NCI-H2029 treated with DMSO at 0.1 percent for 48 hours (cell line): ENCODE results near the gene DEPDC1B.
A peak's percentile ranks its signal among the peaks of the same experiment; 100 is the strongest.
"Not testable (repeated sequence)": the region's sequence is repeated elsewhere in the genome, so short reads cannot be mapped to it uniquely, and the experiment has no call there.

ENCODE experiments used
- DNase-seq: peaks from one replicate; lab custom pipeline; 2025; lab: John Stamatoyannopoulos, UW

DEPDC1B gene

DNA sequence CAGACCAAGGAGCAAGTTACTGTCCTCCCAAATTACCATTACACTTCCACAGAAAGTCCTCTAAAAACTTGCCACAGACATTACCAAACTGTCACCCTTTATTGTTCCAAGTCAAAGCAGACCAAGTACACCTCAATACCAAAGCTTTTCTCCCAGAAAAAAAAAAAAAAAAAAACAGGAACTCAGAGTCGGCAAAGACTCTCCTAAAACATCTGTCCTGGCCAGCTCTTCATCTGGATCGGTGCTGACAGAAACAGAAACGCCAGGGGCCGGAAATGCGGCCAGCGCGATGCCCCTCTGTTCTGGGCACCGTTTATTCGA is 718 bp downstream of the DEPDC1B start:
- no peak for DNase-seq

DNA sequence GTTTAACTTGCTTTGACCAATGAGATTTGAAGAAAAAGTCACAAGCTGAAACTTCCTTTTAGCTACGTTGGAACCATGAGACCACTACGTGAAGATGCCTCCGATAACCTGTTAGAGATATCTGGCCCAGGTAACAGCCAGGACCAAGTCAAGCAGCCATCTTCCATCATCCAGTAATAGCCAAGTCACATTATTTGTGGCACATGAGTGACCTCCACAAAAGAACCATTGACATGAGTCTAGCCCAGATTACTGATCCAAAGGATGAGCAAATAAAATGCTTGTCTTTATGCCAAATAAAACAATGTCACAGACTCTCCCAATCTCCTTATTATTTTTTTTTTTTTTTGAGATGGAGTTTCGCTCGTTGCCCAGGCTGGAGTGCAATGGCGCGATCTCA is 1.6 kb downstream of the DEPDC1B start:
- peak; percentile 49 for DNase-seq

DNA sequence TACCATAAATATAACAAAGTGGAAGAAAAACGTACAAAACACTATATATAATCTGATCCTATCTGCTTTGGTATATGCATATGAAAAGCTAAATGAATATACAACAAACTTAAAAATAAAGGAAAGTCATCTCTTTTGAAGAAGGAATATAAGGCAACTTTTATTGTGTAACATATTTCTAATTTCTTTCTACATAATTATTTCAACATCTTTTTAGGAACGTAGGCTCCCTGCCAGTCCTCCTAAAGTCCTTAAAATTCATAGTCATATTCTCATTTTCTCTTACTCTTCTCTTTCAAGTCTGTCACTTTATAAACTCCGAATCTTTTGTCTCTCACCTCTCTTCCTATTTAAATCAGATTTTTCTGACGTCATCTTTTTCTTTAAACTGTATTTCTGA is 9.6 kb downstream of the DEPDC1B start:
- no peak for DNase-seq

DNA sequence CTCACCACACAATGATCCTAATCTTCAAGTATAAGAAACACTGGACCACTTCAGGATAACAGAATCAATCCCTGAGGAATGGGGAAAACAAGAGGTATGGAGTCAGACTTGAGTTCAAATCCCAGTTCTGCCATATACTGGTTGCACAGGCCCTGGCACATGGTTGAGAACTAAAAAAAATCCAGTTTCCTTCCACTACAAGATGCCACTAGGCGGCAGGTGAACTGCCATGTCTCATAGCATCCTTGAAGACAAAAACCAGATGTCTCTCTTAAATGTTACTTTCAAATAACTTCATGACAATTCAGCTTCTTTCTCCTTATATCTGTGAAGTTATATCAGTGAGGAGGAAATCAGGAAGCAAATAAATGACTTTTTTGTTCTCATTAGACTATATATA is 11.0 kb downstream of the DEPDC1B start:
- no peak for DNase-seq

DNA sequence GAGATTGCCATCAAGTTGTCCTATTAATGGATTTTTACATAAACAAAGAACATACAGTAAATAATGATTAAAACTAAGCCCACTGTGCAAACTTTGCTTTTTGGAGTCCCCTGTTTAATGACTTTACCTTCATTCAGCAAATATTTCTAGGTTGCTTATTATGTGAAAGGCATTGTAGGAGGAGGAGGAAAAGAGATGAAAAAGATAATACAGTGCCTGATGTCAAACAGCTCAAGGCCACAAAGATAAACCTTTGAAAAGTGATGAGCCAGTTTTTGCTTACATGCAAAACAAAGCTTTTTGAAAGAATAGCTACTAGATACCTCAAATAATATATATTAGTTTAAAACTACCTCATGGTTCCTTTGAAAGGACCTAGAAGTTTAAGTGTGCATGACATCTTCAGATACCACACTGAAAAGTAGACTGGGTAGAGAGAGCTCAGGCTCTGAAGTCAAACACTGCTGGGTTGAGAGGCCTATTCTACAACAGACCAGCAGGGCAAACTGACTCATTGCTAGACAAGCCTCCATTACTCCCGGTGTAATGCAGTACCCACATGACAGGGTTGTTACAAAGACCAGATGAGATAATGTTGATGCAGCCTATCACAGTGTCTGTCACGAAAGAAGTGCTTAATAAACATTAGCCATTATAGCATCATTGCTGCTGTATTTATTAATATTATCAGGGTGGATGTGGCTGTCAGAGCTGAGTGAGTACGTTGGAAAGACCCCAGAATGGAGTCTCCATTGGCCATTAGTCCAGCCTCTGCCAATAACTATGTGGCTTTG is 11.8 kb downstream of the DEPDC1B start:
- DNase-seq: no peak

DNA sequence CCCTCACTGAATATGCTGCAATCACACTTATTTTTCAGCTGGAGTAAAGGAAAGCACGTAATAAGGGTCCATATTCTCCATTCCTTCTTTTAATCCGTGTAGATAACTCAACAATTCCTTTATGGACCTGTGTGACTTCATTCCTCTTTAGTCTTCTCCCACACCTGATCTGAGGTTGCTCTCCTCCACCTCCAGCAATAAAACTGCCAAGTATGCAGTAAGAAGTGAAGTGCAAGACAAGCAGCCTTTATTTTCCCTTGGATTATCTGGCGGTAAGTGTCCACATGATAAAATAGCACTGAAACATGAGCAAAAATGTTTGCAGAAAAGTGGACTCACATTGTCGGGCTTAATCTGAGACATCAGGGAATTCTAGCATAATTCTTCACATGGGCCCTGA is 13.8 kb downstream of the DEPDC1B start:
- DNase-seq: no peak

DNA sequence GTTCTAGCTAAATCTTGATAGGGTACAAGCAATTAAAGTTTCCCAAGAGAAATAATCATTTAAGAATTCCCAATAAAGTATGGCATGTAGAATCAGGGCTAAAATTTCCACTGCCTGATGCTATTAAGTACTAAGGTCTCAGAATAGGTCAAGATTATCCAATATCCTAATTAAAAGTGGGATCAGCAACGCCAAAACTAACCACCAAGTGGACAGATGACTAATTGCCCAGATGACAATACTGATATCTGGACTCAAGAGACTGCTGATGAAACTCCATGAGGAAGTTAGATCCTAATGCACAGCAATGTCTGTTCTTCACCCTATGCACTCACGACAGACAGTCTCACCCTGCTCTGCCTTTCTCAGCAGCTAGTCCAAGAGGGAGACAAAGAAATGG is 14.3 kb downstream of the DEPDC1B start:
- DNase-seq: no peak

DNA sequence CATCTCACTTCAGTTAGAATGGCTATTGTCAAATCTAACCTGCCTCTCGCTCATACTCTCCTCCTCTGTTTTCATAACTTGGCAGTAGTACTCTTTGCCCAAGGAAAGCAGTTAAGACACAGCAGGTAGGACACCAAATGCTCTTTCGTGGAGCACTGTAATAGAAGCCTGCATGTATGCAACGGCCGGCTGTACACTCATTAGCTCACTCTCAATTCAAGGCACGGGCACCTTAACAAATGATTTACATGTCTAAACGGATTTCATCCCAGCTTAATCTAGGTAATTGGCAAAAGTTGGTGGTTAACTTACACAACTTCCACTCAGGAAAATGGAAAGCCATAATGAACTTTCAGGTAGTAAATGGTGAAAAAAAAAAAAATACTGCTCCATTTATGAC is 14.9 kb downstream of the DEPDC1B start:
- DNase-seq: no peak

DNA sequence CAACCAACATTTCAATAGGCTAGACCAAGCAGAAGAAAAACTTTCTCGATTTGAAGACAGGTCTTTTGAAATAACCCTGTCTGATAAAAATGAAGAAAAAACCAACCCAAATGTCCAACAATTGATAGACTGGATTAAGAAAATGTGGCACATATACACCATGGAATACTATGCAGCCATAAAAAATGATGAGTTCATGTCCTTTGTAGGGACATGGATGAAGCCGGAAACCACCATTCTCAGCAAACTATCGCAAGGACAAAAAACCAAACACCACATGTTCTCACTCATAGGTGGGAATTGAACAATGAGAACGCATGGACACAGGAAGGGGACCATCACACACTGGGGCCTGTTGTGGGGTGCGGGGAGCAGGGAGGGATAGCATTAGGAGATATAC is 18.0 kb downstream of the DEPDC1B start:
- DNase-seq: not testable (repeated sequence)

DNA sequence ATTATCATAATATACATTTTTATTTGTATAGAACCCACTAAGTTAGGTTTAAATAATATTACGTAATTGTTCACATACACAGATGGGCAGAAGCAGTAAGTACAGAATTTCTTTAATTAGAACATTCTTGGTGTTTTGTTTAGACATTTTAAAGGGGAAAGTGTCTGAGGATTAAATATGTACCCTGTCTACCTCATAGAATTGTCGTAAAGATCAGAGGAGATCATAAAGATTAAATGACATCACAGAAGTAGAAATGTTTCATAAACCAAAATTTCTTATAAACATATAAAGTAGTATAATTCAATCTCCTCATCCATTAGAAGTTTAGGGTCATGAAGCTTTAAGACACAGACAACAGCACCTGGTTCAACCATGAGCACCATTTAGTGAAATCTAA is 20.1 kb downstream of the DEPDC1B start:
- DNase-seq: no peak

DNA sequence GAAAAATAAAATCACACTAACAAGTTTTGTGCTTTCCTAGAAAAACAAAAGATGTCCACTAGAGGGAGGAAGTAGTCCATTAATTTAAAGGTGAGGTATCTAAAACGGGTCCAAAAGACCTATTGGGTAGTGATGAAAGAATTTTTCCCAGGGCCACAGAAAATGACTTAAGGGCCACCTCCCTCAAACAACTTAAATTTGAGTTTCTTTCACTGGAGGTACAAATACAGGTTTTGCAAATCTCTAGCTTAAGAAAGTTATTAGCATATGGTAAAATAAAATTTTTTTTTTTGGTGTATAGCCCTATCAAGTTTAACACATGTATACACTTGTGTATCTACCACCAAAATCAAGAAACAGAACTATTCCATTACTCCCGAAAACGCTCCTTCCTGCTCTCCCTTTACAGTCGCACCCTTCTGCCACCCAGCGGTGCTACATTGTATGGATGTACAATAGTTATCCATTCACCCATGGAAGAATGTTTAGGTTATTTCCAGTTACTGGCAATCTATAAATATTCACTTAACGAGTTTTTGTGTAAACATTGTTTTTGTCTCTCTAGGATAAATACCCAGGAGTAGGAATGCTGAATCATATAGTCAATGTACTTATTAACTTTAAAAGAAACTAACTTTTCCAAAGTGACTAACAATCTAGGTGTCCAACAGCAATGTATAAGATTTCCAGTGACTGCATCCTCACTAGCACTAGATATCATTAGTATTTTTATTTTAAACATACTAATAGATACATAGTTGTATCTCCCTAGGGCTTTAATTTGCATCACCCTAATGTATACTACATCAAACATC is 21.9 kb downstream of the DEPDC1B start:
- DNase-seq: peak; percentile 57

DNA sequence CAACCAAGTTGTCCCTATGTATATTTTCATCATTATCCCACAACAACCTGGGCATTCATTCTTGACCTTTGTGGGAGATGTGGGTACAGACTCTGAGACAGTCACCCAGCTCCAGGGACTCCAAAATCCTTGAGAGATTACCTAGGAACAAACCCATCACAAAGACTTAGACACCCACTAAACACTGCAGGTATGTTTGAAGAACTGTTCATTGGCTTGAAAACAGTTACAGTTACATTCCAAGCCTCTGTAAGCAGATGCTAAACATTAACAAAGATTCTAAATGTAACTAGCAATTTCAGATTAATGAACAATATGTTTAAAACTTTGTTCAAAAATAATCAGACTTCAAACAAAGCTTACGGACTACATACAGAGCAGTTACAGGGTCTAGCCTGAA is 24.7 kb downstream of the DEPDC1B start:
- DNase-seq: no peak

DNA sequence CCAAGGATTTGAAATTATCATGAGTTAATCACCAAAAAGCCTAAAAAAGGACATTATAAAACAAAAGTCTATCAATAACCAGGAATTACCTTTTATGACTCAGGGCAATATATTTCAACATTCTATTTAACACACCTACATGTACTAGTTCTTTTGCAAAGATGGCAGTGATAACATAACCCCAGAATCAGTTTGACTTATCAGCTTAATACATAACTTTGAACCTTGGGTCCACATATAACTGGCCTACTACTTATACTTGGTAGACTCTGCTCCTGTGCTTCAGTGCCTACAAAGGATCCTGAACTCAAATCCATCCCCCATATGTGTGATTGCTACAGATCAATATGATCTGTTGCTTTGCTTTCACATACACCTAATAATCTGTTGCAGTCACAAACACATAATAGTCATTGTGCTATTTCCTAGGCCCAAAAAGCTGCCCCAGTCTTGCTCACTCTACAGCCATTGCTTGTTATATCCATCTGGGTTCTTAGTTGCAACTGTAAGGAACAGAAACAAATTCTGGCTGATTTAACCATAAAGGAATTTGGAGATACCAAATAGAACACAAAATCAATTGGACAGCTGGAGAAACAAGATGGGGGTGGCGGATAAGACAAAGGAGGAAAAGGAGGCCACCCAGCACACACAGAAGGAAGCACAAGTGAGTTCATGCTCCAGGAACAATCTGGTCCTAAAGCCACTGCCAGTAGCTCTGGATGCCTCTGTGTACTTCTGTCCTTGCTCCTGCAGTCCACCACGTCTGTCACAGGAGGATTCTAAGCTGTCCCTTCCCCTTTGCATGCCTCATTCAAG is 25.5 kb downstream of the DEPDC1B start:
- DNase-seq: no peak

DNA sequence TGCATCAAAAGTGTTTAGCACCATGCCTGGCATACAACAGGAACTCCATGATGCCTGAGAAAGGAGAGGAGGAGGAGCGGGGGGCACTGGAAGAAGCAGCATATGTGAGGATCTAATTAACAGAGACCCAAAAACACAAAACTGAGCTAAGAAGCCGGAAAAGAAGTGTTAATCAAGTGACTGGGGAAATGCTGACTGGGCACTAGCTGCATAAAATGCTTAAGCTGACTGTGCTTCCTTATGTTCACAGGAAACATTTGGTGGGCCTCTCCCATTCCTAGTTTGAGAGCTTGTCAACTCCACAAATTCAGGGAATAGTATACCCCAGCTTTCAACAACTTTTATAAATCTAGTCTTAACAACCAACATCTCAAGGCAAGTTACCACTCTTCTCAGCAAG is 26.6 kb downstream of the DEPDC1B start:
- no peak for DNase-seq

DNA sequence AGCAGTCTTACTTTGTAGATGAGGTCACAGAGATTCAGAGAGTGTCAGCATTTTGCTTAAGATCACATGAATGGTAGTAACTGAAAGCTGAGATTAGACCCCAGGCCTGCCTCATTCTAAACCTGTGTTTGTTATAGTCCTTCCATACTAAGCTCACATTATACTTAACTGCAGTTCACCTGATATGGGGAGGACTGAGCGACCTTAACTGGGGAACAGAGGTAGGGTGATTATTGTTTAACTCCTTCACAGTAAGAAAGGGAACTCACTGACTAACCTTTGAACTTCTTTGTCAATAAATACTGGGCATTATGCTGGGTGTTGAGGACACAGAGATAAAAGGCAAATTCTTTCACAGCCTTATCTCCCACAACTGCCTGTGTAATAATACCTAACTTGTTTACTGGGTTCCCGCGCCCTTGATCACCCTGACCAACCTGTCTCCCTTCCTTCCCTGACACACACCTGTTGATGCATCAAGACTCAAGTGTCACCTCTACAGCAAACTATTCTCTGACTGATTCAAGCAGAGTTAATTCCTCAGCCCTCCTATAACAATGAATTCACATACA is 27.2 kb downstream of the DEPDC1B start:
- no peak for DNase-seq

DNA sequence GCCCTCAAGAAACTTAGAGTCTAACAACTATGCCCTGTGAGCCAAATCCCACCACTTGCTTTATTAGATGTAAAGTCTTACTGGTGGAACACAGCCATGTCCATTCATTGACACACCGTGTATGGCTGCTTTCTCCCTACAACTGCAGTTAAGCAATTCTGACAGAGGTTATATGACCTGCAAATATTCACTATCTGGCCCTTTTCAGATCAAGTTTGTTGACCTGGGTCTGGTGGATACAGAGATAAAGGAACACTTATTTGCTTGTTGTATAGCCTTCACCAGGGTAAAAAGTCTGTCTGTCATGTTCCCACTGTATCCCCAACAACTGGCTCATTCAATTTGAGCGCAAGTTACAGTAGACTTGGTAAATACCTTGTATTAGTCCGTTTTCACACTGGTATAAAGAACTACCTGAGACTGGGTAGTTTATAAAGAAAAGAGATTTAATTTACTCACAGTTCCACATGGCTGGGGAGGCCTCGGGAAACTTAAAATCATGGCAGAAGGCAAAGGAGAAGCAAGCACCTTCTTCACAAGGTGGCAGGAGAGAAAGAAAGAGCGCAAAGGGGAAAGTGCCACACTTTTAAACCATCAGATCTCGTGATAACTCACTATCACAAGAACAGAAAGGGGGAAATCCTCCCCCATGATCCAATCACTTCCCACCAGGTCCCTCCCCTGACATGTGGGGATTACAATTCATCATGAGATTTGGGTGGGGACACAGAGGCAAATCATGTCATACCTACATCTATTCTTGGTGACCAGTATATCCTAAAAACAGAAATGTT is 27.9 kb downstream of the DEPDC1B start:
- no peak for DNase-seq

DNA sequence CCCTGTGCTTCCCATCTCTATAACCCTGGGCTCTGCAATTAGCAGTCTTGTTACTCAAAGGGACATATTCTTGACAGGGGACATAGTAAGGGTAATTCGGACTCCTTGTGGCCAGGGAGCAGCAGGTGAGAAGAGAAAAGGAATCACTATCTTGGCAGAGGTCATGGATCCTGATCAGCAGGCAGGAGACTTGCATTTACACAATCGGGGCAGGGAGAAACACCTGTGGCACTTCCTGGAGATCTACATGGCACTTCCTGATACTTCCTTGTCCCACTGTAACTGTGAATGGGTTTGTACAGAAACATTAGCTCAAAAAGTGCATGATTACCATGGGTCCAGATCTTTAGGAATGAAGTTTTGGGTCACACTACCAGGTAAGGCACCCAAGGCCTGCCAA is 29.2 kb downstream of the DEPDC1B start:
- DNase-seq: no peak

DNA sequence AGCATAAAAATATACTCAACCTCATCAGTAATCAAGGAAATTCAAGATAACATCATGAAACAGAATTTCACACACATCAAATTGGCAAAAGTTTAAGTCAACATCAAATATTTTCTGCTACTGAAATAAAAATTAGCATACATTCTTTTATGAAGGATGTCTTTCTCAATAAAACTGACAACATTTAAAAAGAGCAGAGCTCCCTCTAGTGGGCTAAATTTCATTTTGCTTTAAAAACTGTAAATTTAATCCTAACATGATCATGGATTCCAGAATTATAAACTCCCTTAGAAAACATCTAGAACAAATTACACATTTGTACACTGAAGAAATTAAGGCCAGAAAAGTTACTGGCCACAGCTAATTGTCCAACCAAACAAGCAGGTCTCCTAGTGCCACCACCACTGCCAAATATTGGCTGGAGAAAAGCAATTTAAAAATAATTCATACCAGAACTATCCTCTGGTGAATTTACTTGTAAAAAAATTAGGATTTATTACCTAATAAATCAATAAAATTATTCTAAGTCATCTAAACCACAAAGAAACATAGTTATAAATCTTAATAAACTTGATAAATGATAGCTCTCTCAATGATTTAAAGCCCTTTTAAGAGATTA is 31.2 kb downstream of the DEPDC1B start:
- DNase-seq: no peak

DNA sequence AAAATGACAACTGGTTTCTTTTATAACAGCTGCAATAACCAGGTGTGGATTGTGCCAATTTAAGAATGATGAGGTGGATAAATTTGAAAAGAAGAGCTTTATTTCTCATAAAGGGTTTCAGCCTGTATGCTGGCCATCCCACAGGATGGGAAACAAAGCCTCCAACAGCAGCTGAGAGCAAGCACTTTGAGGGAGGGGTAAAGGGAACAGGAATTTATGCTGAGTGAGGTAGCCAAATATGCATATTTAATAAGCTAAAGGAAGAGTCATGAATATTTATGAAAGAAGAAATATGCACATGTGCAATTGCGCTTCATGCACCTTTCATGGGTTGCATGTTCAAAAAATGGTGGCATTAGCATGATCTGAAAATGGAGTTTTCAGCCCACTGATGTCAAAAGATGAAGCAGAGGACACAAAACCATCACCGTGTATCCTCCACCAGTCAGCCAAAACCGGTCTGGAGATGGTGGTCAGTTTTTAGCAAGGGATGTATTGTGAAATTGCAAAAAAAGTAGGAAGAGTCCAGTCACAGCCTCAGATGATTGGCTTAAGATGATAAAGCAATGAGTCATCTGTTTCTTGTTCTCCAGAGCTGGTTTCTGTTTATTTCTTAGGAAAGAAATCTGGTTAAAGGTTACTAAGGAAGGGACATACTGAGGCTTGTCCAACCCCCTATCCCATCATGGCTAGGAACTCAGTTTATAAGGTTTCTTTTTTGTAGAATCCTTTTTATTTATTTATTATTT is 47.9 kb downstream of the DEPDC1B start:
- no peak for DNase-seq

DNA sequence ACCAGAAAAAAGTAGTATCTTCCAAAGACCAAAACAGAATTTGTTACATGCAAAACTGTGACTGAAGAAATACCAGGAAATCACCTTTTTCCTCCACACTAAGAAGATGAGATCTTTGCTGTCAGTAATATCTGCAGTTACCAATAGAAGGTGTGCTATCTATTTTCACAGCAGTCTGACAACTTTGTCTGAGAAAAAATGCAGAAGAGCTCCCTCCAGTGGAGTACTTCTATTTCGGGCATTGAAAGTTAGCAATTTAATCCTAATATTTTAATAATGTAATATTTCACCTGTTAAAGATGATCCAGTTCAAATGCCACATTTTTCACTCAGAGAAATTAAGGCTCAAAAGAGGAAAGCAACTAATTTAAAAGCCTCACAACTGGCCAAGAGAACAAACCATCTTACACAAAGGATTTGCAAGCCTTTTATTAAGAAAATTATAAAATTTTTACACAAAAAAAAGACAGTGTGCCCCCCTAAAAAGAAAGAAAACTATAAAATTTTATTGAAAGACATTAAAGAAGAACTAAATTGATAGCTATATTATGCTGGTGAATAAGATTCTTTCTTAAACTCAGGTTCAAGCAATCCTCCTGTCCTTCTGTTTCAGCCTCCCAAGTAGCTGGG is 50.6 kb downstream of the DEPDC1B start:
- no peak for DNase-seq
